H1 (cell line): Measurements from ENCODE around the gene GJB1. TPM values are rescaled to one million over a fixed set of nuclear protein-coding genes. Genes with fewer than 3 reads are reported as not detected.
A peak's percentile ranks its signal among the peaks of the same experiment; 100 is the strongest.

Experiments used
- CTCF ChIA-PET: fragments of 300-600 bp; sonication (Branson Sonifier 250); formaldehyde crosslinking; loops from one replicate; lab custom pipeline; 2021; ENCODE audit not compliant: partially characterized antibody; lab: Charles Lee
- POLR2A ChIA-PET: fragments of 300-600 bp; sonication (Branson Sonifier 250); formaldehyde crosslinking; loops from one replicate; lab custom pipeline; 2021; ENCODE audit warnings: inconsistent platforms; ENCODE audit not compliant: partially characterized antibody; lab: Charles Lee
- DNase-seq, 2 experiments: peaks; one replicate each; pipeline versions ENCODE4 v3.0.0 to v3.0.0-alpha.2; 2010 to 2022; ENCODE audit warnings: low spot score in 2 of 2, low read depth in 1 of 2, mixed read lengths in 1 of 2
- FAIRE-seq: peaks from 2 replicates; lab custom pipeline; 2011; peaks lifted over from hg19 to GRCh38; lab: Jason Lieb, UNC
- H2AFZ ChIP-seq: 2 replicates; pipeline ENCODE4 v1.8.1; 2012; ENCODE audit warnings: low read length, inconsistent platforms
- H2AK5ac ChIP-seq: 2 replicates; pipeline ENCODE4 v1.6.1; 2013; ENCODE audit warnings: low read depth, low read length
- H2BK120ac ChIP-seq: replicated peaks from 2 replicates; pipeline ENCODE3; 2013; ENCODE audit warnings: low read depth, low read length, inconsistent platforms
- H2BK12ac ChIP-seq: 2 replicates; pipeline ENCODE4 v1.6.1; 2013; ENCODE audit warnings: low read depth, low read length
- H2BK15ac ChIP-seq: 2 replicates; pipeline ENCODE4 v1.6.1; 2013; ENCODE audit warnings: low read length
- H2BK20ac ChIP-seq: 2 replicates; pipeline ENCODE4 v1.6.1; 2013; ENCODE audit warnings: low read length
- H2BK5ac ChIP-seq: 2 replicates; pipeline ENCODE4 v1.6.1; 2013; ENCODE audit warnings: low read depth, low read length
- H3K14ac ChIP-seq: 2 replicates; pipeline ENCODE4 v1.6.1; 2013; ENCODE audit warnings: inconsistent platforms; ENCODE audit not compliant: insufficient read length
- H3K18ac ChIP-seq: 2 replicates; pipeline ENCODE4 v1.6.1; 2013; ENCODE audit warnings: low read length; ENCODE audit errors: extremely low read depth
- H3K23ac ChIP-seq: 2 replicates; pipeline ENCODE4 v1.6.1; 2013; ENCODE audit warnings: inconsistent platforms; ENCODE audit not compliant: insufficient read length
- H3K23me2 ChIP-seq: 2 replicates; pipeline ENCODE4 v1.6.1; 2013; ENCODE audit warnings: low read depth, low read length
- H3K27ac ChIP-seq: 2 replicates; pipeline ENCODE4 v1.6.1; 2011; ENCODE audit warnings: low read depth, low read length, inconsistent platforms
- H3K27me3 ChIP-seq, 4 experiments: replicated peaks in 1 of 4; 1 replicate in 1 of 4; 2 replicates in 3 of 4; pipeline versions ENCODE4 v1.6.1 to v1.8.1; 2011 to 2013; ENCODE audit warnings: low read length in 3 of 4, mild to moderate bottlenecking in 3 of 4, inconsistent platforms in 2 of 4, mixed read lengths in 2 of 4, moderate library complexity in 1 of 4; ENCODE audit not compliant: control insufficient read depth in 3 of 4, insufficient read depth in 3 of 4; ENCODE audit errors: extremely low read depth in 1 of 4
- H3K36me3 ChIP-seq, 4 experiments: 2 replicates each; pipeline versions ENCODE4 v1.6.1 to v1.8.1; 2011 to 2013; ENCODE audit warnings: mild to moderate bottlenecking in 4 of 4, low read length in 3 of 4, moderate library complexity in 2 of 4, control low read depth in 1 of 4, inconsistent platforms in 1 of 4; ENCODE audit not compliant: insufficient read depth in 4 of 4, control insufficient read depth in 2 of 4
- H3K4ac ChIP-seq: replicated peaks from 2 replicates; pipeline ENCODE3; 2013; ENCODE audit warnings: low read length, low read depth, mixed read lengths, inconsistent platforms; ENCODE audit not compliant: insufficient read length
- H3K4me1 ChIP-seq, 4 experiments: replicated peaks in 1 of 4; 1 replicate in 1 of 4; 2 replicates in 3 of 4; pipeline versions ENCODE4 v1.6.1 to v1.8.1; 2011 to 2013; ENCODE audit warnings: low read length in 3 of 4, inconsistent platforms in 2 of 4, mixed read lengths in 1 of 4; ENCODE audit not compliant: insufficient read depth in 4 of 4, control insufficient read depth in 3 of 4
- H3K4me2 ChIP-seq, 2 experiments: 2 replicates each; pipeline versions ENCODE4 v1.6.1 to v1.8.1; 2011 to 2013; ENCODE audit warnings: low read depth in 2 of 2, low read length in 2 of 2, control low read depth in 1 of 2, inconsistent platforms in 1 of 2, mild to moderate bottlenecking in 1 of 2; ENCODE audit not compliant: insufficient read depth in 1 of 2
- H3K4me3 ChIP-seq, 4 experiments: fragments of 200-600, 300-600 bp in 1 of 4; sonication (generic), shearing (Covaris generic), sonication (Bioruptor Twin) in 1 of 4; 2 replicates each; pipeline versions ENCODE4 v1.5.1 to v1.8.1; 2011 to 2016; ENCODE audit warnings: low read length in 4 of 4, low read depth in 3 of 4, control low read depth in 2 of 4, inconsistent platforms in 2 of 4, mild to moderate bottlenecking in 2 of 4, mixed read lengths in 1 of 4, moderate library complexity in 1 of 4; ENCODE audit not compliant: insufficient read depth in 2 of 4; ENCODE audit errors: extremely low read depth in 1 of 4
- H3K56ac ChIP-seq: replicated peaks from 2 replicates; pipeline ENCODE3; 2013; ENCODE audit warnings: low read depth, mild to moderate bottlenecking, mixed read lengths, low read length, inconsistent platforms; ENCODE audit not compliant: insufficient read length
- H3K79me1 ChIP-seq: 2 replicates; pipeline ENCODE4 v1.6.1; 2013; ENCODE audit warnings: low read depth, low read length, control low read depth
- H3K79me2 ChIP-seq, 2 experiments: 2 replicates each; pipeline versions ENCODE4 v1.6.1 to v1.8.1; 2012 to 2013; ENCODE audit warnings: low read length in 2 of 2, mild to moderate bottlenecking in 2 of 2, inconsistent platforms in 1 of 2; ENCODE audit not compliant: insufficient read depth in 2 of 2, control insufficient read depth in 1 of 2
- H3K9ac ChIP-seq, 4 experiments: replicated peaks in 1 of 4; 1 replicate in 1 of 4; 2 replicates in 3 of 4; pipeline versions ENCODE4 v1.6.1 to v1.8.1; 2011 to 2013; ENCODE audit warnings: low read depth in 3 of 4, low read length in 3 of 4, control low read depth in 2 of 4, mild to moderate bottlenecking in 2 of 4, moderate library complexity in 2 of 4, inconsistent platforms in 1 of 4; ENCODE audit errors: extremely low read depth in 1 of 4
- H3K9me3 ChIP-seq, 2 experiments: 2 replicates each; pipeline versions ENCODE4 v1.6.1 to v1.8.1; 2012 to 2013; ENCODE audit warnings: mild to moderate bottlenecking in 2 of 2, moderate library complexity in 2 of 2, control low read depth in 1 of 2, inconsistent platforms in 1 of 2, low read depth in 1 of 2, low read length in 1 of 2, mixed read lengths in 1 of 2; ENCODE audit not compliant: insufficient read depth in 2 of 2
- H4K20me1 ChIP-seq, 2 experiments: replicated peaks in 1 of 2; 2 replicates each; pipeline versions ENCODE3 to v1.8.1; 2011 to 2013; ENCODE audit warnings: inconsistent platforms in 2 of 2, low read length in 2 of 2, mild to moderate bottlenecking in 1 of 2; ENCODE audit not compliant: insufficient read depth in 2 of 2, control insufficient read depth in 1 of 2
- H4K5ac ChIP-seq: 2 replicates; pipeline ENCODE4 v1.6.1; 2013; ENCODE audit warnings: low read length, low read depth, mixed read lengths, inconsistent platforms; ENCODE audit not compliant: insufficient read length
- H4K8ac ChIP-seq: 2 replicates; pipeline ENCODE4 v1.8.0; 2013; ENCODE audit warnings: mild to moderate bottlenecking, moderate library complexity, low read length, inconsistent platforms; ENCODE audit not compliant: insufficient read depth; ENCODE audit errors: extremely low read depth
- H4K91ac ChIP-seq: replicated peaks from 2 replicates; pipeline ENCODE3; 2013; ENCODE audit warnings: low read length, mixed read lengths, inconsistent platforms; ENCODE audit not compliant: insufficient read length
- ASH2L ChIP-seq: fragments of 200-600, 300-600 bp; sonication (generic); IDR thresholded peaks from one replicate; pipeline ENCODE4 v1.7.1; 2017; ENCODE audit warnings: low read length
- CHD1 ChIP-seq: IDR thresholded peaks from 2 replicates; pipeline ENCODE4 v1.6.1; 2012; ENCODE audit warnings: low read depth, low read length, improper control_type of control experiment
- CTBP2 ChIP-seq: IDR thresholded peaks from 2 replicates; pipeline ENCODE4 v1.7.0; 2011; ENCODE audit warnings: borderline replicate concordance, mild to moderate bottlenecking, moderate library complexity, mixed read lengths, low read length; ENCODE audit not compliant: insufficient read depth, insufficient read length
- CTCF ChIP-seq, 3 experiments: IDR thresholded peaks; 1 replicate in 2 of 3; 2 replicates in 1 of 3; pipeline versions ENCODE4 v1.5.1 to v1.6.1; 2011; ENCODE audit warnings: low read length in 3 of 3, mild to moderate bottlenecking in 3 of 3, inconsistent platforms in 2 of 3, low read depth in 1 of 3, moderate library complexity in 1 of 3; ENCODE audit not compliant: insufficient read depth in 1 of 3; ENCODE audit errors: control extremely low read depth in 1 of 3
- JUN ChIP-seq: IDR thresholded peaks from 2 replicates; pipeline ENCODE4 v1.6.1; 2011; ENCODE audit warnings: low read depth, mild to moderate bottlenecking, improper control_type of control experiment, low read length
- POU5F1 ChIP-seq: IDR thresholded peaks from 2 replicates; pipeline ENCODE4 v1.6.1; 2011; ENCODE audit warnings: low read depth, mild to moderate bottlenecking, low read length, moderate library complexity
- SAP30 ChIP-seq: fragments of 300-600 bp; sonication (generic); IDR thresholded peaks from 2 replicates; pipeline ENCODE4 v1.7.1; 2012; ENCODE audit warnings: low read length, moderate library complexity, mild to moderate bottlenecking, inconsistent platforms; ENCODE audit not compliant: insufficient read depth, insufficient replicate concordance
- USF2 ChIP-seq: IDR thresholded peaks from 2 replicates; pipeline ENCODE4 v1.6.1; 2011; ENCODE audit warnings: low read length, improper control_type of control experiment
- WGBS, 2 experiments: shearing (Covaris generic) in 1 of 2; methylation state at CpG; one replicate each; pipeline versions ENCODE4 v1.1.6 to v1.1.7; 2013 to 2015; ENCODE audit warnings: low lambda C conversion rate in 2 of 2, mixed read lengths in 2 of 2, inconsistent platforms in 1 of 2, low coverage in 1 of 2, missing lambda C conversion rate in 1 of 2; ENCODE audit not compliant: insufficient replicate concordance in 2 of 2, insufficient coverage in 1 of 2, insufficient read length in 1 of 2; ENCODE audit errors: extremely low coverage in 1 of 2, missing lambda C conversion rate in 1 of 2; 5-methylcytosine and 5-hydroxymethylcytosine counted together
- polyA plus RNA-seq, 7 experiments: library from polyadenylated mRNA; depleted of rRNA in 3 of 7; stranded (reverse) in 5 of 7; unstranded in 2 of 7; fragments of >200 nt in 5 of 7; fragments of 200-250 nt in 2 of 7; gene quantifications; 1 replicate in 5 of 7; 2 replicates in 1 of 7; 4 replicates in 1 of 7; pipeline versions ENCODE4 v1.2.1 to v1.2.3, GENCODE V29; 2011 to 2013; ENCODE audit warnings: missing spikeins in 2 of 7, mixed read lengths in 2 of 7
- total RNA-seq: library from RNA; stranded (reverse); fragmentation: NEBNext Ultra II Directional; extraction: Animal tissue kit (Norgen Biotek cat#: 25700); gene quantifications from 2 replicates; pipeline ENCODE4 v1.2.1, GENCODE V29; 2021

Gene GJB1
- total and polyA plus RNA-seq, 2 of the 8 experiments (the other 6 are each of a cell fraction or from before 2014, with no cell fraction given): 0.14 TPM; not detected in 1

GRCh38 chrX:71195964-71196649 is 26.9 kb upstream of the GJB1 start:
- Histone ChIP-seq H3K36me3 (no peaks in the 10 kb centered on the region), H3K27ac (no peak overlapping the region), H2AFZ (peak overlapping the region; percentile 44; the same call in 1 of the 2 replicates), H3K4me2 (peak overlapping the region; percentile 13 to 44; a peak in 2 of 4 replicates), H3K9ac (no peak overlapping the region), H2BK5ac (0 out of 2 replicates have a peak overlapping the region, but pooled peaks have one; percentile 16), H3K9me3 (no peaks in the 10 kb centered on the region), H3K27me3 (no peaks in the 10 kb centered on the region), H4K8ac (no peak overlapping the region), H4K91ac (no peak overlapping the region), H4K5ac (no peak overlapping the region), H3K4me3 (0 out of 8 replicates have a peak overlapping the region, but pooled peaks of 1 of the 4 experiments have one; percentile 24), H3K79me2 (no peaks in the 10 kb centered on the region), H3K23me2 (no peaks in the 10 kb centered on the region), H2BK120ac (no peak overlapping the region), H3K79me1 (no peaks in the 10 kb centered on the region), H3K23ac (no peak overlapping the region), H3K56ac (no peak overlapping the region), H2BK15ac (no peak overlapping the region), H2AK5ac (no peak overlapping the region), H3K4me1 (peaks cover 0 to 4% (median 0%) of the 10 kb centered on the region in 4 experiments; a peak in 2 of 7 replicates), H4K20me1 (no peaks in the 10 kb centered on the region), H2BK12ac (no peak overlapping the region), H2BK20ac (no peak overlapping the region), H3K18ac (no peak overlapping the region), H3K4ac (no peak overlapping the region), H3K14ac (no peak overlapping the region)
- WGBS, 2 experiments: 45% methylated on average over 3 of the region's 4 CpGs; no CpG with 5 or more reads in 1 of the 2 experiments
- FAIRE-seq (peak; percentile 74), DNase-seq (no peak)
- CTCF ChIA-PET: interaction anchor here (1.4 kb wide), 1 partner anchor 26 kb away, joined by 4 read pairs; no protein-coding TSS in a partner anchor
- POLR2A ChIA-PET: interaction anchor here (1.5 to 2.8 kb wide), 2 partner anchors 14 kb away, joined by 3 to 11 read pairs; no protein-coding TSS in a partner anchor
- TF ChIP-seq SAP30 (no peak), CTBP2 (no peak), CTCF (IDR thresholded peaks at IDR 0.05; ENCODE audit: control extremely low read depth in 1 of 3, insufficient read depth in 1 of 3, low read depth in 1 of 3, low read length in 3 of 3) (no peak), JUN (no peak), CHD1 (no peak), ASH2L (no peak), USF2 (no peak), POU5F1 (no peak)
